Frontal cortex (tissue), 4 donors: ENCODE measurements around the gene STAT2. TPM values are rescaled to one million over a fixed set of nuclear protein-coding genes. Genes with fewer than 3 reads are reported as not detected.

ENCODE experiments used
- DNase-seq, 2 donors: peaks; one replicate each; pipeline ENCODE4 v3.0.0; 2012; ENCODE audit warnings: low spot score in 2 of 2
- FAIRE-seq: peaks from 2 replicates; lab custom pipeline; 2012; peaks lifted over from hg19 to GRCh38; lab: Jason Lieb, UNC
- small RNA-seq: library from RNA; depleted of rRNA; stranded (forward); fragments of <200 nt; gene quantifications from one replicate; pipeline ENCODE3, GENCODE V24; 2014
- total RNA-seq: library from RNA; depleted of rRNA; stranded (reverse); fragments of >200 nt; gene quantifications from one replicate; pipeline ENCODE4 v1.2.3, GENCODE V29; 2014
- donor health status: control.
- donor health status: control.
- donor health status: control.

Gene STAT2
- total RNA-seq, 1 donor from 2014 or later: 75.0 TPM

GRCh38 chr12:56299308-56299852 lies 60.5 kb downstream of the STAT2 start:
- FAIRE-seq (no peak), DNase-seq (no peak)

- no peak for FAIRE-seq
- DNase-seq: no peak
Measured at GRCh38 chr12:56298828-56299227, 61.1 kb downstream of the STAT2 start.

- FAIRE-seq (no peak), DNase-seq (no peak)
Measured at GRCh38 chr12:56297400-56297799, 62.5 kb downstream of the STAT2 start.

- DNase-seq: no peak
- FAIRE-seq: no peak
Measured at GRCh38 chr12:56296295-56296694, 63.6 kb downstream of the STAT2 start.

- DNase-seq (no peak), FAIRE-seq (no peak)
Measured at GRCh38 chr12:56293795-56294194, 66.1 kb downstream of the STAT2 start.

Small RNA genes within 50 kb of the gene (small RNA-seq; reads per million reads assigned to genes)
- gene RNU7-40P: not detected

Other genes with a start within 250 kb of the STAT2 start
- 1,399 TPM for gene RPL41, start 243.5 kb downstream of the STAT2 start, total RNA-seq
- gene ZC3H10, start 241.8 kb downstream of the STAT2 start, total RNA-seq: 8.2 TPM
- gene ESYT1, start 231.8 kb downstream of the STAT2 start, total RNA-seq: 26.5 TPM
- 123 TPM for gene MYL6B, start 207.5 kb downstream of the STAT2 start, total RNA-seq
- gene MYL6, start 201.7 kb downstream of the STAT2 start, total RNA-seq: 511 TPM
- 93.3 TPM for gene SMARCC2, start 170.6 kb downstream of the STAT2 start, total RNA-seq
- 53.0 TPM for gene RNF41, start 138.2 kb downstream of the STAT2 start, total RNA-seq
- 26.9 TPM for gene NABP2, start 135.8 kb downstream of the STAT2 start, total RNA-seq
- gene SLC39A5, start 130.1 kb downstream of the STAT2 start, total RNA-seq: not detected
- 10.2 TPM for gene ANKRD52, start 101.7 kb downstream of the STAT2 start, total RNA-seq
- 12.2 TPM for gene COQ10A, start 93.2 kb downstream of the STAT2 start, total RNA-seq
- gene CS, start 59.8 kb downstream of the STAT2 start, total RNA-seq: 83.6 TPM
- 42.8 TPM for gene CNPY2, start 44.1 kb downstream of the STAT2 start, total RNA-seq
- gene PAN2, start 26.1 kb downstream of the STAT2 start, total RNA-seq: 24.5 TPM
- not detected for gene IL23A, start 21.2 kb downstream of the STAT2 start, total RNA-seq
- gene APOF, start 2.8 kb upstream of the STAT2 start, total RNA-seq: not detected
- gene TIMELESS, start 89.3 kb upstream of the STAT2 start, total RNA-seq: 2.9 TPM
- 0.41 TPM for gene MIP, start 94.5 kb upstream of the STAT2 start, total RNA-seq
- gene SPRYD4, start 108.5 kb upstream of the STAT2 start, total RNA-seq: 1.2 TPM
- gene GLS2, start 128.1 kb upstream of the STAT2 start, total RNA-seq: 4.1 TPM
- 2.4 TPM for gene RBMS2, start 161.7 kb upstream of the STAT2 start, total RNA-seq